SK-N-DZ (cell line): ENCODE measurements around the gene PTMA.
"Not testable (repeated sequence)": the region's sequence is repeated elsewhere in the genome, so short reads cannot be mapped to it uniquely, and the experiment has no call there.

Experiments
- DNase-seq: peaks from one replicate; pipeline ENCODE4 v3.0.0-alpha.2; 2015; ENCODE audit warnings: low spot score

The PTMA gene

GRCh38 chr2:231715499-231715837 is 7.1 kb downstream of the PTMA start:
- DNase-seq: no peak

DNA sequence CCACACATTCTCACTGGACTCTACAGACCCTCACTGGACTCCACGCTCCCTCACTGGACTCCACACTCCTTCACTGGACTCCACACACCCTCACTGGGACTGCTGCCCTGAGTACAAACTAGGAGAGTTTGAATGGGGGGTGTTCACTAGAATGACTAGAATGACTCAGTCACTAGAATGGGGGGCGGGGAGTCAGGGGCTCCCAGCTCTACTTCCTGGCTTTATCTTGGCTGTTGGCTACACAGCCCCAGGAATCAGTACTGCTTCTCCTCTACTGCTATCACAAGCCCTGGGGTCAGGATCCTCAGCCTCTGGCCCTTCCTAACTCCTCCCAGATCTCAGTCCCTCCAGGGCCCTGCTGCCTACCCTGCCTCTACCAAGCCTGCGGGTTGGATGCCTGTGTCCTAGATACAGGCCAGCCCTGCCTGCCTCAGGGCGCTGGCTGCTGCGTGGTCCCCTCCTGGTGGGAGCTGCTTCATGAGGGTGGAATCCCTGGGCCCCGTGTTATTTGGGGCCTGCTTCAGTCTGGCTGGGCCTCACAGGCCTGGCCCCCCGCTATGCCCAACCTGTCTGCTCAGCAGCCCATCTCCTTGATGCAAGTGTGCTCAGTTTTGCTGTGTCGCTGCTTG is 7.8 kb downstream of the PTMA start:
- DNase-seq: no peak

DNA sequence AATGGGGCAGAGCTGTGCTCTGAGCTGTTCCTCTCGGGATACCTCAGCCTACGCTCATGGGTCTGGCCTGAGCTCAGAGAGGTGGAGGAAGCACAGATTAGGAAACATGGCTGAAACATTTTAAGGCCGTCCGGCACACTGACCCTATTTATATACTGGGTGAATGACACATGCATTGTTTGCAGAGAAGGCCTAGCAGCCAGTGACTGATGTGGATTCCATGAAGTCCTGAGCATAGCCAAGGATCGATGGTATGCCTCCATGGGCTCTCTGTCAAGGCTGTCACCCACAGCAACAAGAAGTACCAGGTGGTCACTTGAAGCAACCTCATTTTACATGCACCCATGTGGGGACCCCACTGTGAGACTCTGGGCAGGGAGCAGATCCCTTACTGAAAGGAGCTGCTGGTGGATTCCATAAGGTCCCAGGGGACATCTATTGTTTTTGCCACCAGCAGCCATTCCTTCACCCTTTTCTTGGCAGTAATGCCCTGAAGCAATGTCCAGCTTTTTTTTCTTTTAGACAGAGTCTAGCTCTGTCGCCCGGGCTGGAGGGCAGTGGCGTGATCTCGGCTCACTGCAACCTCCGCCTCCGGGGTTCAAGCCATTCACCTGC is 8.4 kb downstream of the PTMA start:
- no peak for DNase-seq

GRCh38 chr2:231717281-231718171 is 9.2 kb downstream of the PTMA start:
- peak; percentile 60 for DNase-seq

DNA sequence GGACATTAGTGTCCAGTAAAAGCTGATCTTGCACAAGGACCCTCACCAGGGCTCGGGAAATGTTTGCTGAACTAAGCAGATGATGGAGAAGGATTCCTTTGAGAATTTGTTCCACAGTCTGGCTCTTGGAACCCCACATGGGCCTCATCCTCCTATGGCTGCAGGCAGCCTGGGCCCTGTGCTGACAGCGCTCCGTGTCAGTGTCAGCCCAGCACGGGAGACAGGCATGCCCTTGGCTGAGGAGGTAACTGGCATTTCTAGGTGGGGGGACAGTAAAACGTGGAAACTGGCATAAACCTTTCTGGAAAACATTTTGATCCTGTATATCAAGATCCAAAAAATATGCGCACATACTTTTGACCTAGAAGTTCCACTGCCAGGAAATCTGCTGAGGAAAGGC is 10.5 kb downstream of the PTMA start:
- DNase-seq: no peak

- no peak for DNase-seq
Measured at GRCh38 chr2:231720292-231720986, 12.1 kb downstream of the PTMA start.

DNA sequence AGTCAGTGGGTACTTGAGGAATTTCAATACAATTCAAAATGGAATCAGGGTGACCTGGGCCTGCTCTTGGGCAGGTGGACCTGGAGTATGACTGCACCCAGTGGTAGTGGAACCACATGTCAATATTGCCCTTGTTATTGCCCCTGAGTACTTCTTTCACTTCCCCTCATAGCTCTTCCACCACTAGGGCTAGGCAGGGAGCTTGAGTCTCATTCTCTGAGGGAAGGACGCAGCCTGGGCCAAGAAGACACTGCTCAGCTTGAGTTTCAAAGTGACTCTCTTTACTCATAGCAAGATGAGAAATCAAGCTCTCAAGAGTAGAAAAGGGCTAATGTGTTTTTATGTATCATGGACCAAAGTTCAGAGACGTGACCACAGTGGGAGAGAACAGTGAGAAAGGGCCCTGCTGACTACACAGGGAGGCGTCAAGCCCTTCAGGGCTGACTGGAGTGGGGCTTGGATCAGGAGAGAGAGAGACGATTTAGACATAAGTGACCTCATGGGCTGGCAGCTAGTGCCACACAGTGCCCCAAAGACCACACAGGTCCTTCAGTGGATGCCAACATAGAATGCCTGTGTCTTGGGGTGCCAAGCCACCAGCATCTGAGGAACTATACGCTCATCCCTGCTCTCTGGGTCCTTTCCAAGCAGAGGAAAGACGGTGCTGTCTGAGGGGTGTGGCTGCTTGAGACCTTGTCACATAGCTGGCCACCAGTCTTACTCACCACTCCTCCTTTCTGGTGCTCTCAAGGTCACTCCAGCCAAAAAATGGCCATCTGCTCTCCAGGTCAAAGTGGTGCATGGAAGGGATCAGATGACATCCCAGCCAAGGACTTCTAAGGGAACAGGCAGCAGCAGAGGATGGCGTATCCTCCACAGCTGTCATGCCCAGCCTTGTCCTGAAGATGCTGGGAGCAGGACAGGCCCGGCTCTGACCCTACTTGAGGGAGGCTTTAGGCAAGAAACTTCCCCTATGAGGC is 13.0 kb downstream of the PTMA start:
- DNase-seq: no peak

- DNase-seq: no peak
Measured at GRCh38 chr2:231722721-231723307, 14.5 kb downstream of the PTMA start.

DNA sequence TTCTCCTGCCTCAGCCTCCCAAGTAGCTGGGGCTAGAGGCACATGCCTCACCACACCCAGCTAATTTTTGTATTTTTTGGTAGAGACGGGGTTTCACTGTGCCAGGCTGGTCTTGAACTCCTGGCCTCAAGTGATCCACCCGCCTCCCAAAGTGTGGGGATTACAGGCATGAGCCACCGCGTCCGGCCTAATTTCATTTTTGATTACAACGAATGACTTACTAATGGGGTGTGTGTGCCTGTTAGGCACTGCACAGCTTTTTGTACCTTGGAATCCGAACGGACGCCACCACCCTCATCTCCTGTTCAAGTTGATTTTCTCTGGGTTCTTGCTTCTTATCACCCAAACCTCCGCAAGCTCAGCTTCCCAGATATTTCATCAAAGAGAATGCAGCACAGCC is 17.2 kb downstream of the PTMA start:
- DNase-seq: no peak

GRCh38 chr2:231726276-231726675 is 18.0 kb downstream of the PTMA start:
- DNase-seq: no peak

DNA sequence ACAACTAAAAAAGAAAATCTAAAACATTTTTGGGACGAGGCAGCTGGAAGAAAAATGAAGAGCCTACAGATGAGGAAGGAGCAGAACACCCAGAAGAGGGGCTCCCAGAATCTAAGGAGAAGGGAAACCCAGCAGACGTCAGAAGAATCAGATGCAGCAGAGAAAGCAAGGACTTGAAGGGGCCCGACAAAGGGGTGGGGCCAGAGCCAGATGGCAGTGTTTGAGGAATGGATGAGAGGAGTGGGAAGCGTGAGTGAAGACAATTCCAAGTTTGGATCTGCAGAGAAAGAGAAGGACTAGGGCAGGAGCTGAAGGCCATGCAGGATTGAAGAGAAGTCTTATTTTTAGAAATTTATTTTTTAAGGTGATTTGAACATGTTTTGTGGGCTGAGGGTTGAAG is 19.3 kb downstream of the PTMA start:
- no peak for DNase-seq

- DNase-seq: no peak
Measured at GRCh38 chr2:231732604-231733003, 24.3 kb downstream of the PTMA start.

DNA sequence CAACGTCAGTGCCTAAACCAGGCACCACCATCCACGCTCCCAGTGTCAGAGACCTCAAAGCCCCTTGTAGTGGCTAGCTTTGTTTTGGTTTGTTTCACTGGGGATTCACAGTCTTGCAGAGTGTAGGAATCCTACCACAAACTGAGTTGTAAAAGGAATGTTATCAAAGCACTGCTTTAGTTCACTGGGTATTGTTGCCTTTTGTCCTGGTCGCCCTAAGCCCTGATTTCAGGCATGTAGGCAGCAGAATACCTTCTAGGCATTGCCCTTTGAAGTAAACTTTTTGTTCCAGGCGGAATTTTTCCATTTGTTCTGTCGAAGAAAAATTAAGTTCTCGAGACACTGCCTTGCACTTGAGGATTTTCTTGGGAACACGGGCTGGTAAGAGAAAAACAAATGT is 29.4 kb downstream of the PTMA start:
- no peak for DNase-seq

GRCh38 chr2:231743376-231744116 is 35.2 kb downstream of the PTMA start:
- DNase-seq: no peak

DNA sequence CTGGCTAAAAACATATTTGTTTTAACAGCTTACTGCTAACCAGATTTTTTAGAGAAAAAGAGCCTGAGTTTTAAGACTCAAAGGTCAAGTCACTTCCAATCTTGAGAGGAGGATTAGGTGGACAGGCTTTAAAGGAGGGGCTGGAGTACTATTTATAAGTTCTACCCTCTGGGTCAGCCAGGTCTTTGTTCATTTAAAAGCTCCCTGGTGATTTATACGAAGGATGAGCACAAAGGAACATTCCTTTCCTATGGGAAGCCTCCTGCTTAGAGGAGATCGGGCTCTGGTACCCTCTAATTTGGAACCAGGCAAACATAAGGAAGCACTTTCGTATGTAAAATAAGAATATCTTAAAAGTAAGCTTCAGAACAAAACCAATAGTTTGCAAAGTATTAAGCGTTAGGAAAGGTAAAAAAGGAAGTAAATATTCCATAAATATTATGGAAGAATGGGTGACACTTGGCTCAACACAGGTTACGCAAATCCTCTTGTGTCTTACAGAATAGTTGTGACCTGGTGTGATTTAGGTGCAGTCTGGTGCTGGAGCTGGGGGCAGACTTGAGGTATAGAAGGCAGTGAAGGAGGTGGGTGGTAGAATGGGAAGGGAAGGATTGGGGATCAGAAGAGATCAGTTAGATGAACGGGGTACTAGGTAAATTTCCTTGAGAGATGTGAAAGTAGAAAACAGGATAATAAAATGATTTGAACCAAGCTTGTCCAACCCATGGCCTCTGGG is 37.1 kb downstream of the PTMA start:
- DNase-seq: no peak

DNA sequence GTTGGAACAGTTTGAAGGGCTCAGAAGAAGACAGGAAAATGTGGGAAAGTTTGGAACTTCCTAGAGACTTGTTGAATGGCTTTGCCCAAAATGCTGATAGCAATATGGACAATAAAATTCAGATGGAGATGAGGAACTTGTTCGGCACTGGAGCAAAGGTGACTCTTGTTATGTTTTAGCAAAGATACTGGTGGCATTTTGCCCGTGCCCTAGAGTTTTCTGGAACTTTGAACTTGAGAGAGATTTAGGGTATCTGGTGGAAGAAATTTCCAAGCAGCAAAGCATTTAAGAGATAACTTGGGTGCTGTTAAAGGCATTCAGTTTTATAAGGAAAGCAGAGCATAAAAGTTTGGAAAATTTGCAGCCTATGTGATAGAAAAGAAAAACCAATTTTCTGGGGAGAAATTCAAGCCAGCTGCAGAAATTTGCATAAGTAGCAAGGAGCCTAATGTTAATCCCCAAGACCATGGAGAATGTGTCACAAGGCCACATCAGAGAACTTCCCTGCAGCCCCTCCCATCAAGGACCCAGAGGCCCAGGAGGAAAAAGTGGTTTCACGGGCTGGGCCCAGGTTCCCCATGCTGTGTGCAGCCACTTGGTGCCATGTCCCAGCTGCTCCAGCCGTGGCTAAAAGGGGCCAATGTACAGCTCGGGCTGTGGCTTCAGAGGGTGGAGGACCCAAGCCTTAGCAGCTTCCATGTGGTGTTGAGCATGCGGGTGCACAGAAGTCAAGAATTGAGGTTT is 40.0 kb downstream of the PTMA start:
- DNase-seq: not testable (repeated sequence)

- not testable (repeated sequence) for DNase-seq
Measured at GRCh38 chr2:231749016-231749415, 40.7 kb downstream of the PTMA start.

GRCh38 chr2:231751042-231751815 is 42.9 kb downstream of the PTMA start:
- DNase-seq: no peak
